Vein endothelial cell (primary cell): Measurements from ENCODE around the gene STOX2. TPM values are rescaled to one million over a fixed set of nuclear protein-coding genes. Genes with fewer than 3 reads are reported as not detected.

ENCODE experiments used
- total RNA-seq: library from RNA; depleted of rRNA; stranded (reverse); fragments of >200 nt; gene quantifications from 2 replicates; pipeline ENCODE4 v1.2.3, GENCODE V29; 2012

The STOX2 gene, protein sequence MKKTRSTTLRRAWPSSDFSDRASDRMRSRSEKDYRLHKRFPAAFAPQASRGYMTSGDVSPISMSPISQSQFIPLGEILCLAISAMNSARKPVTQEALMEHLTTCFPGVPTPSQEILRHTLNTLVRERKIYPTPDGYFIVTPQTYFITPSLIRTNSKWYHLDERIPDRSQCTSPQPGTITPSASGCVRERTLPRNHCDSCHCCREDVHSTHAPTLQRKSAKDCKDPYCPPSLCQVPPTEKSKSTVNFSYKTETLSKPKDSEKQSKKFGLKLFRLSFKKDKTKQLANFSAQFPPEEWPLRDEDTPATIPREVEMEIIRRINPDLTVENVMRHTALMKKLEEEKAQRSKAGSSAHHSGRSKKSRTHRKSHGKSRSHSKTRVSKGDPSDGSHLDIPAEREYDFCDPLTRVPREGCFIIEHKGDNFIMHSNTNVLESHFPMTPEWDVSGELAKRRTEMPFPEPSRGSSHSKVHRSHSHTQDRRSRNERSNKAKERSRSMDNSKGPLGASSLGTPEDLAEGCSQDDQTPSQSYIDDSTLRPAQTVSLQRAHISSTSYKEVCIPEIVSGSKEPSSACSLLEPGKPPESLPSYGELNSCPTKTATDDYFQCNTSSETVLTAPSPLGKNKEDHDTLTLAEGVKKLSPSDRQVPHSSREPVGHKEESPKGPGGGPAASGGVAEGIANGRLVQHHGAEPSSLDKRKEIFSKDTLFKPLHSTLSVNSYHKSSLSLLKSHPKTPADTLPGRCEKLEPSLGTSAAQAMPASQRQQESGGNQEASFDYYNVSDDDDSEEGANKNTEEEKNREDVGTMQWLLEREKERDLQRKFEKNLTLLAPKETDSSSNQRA (N-terminal part only)
- total RNA-seq, result 0.98 and 1.3 TPM in 2 replicates

DNA sequence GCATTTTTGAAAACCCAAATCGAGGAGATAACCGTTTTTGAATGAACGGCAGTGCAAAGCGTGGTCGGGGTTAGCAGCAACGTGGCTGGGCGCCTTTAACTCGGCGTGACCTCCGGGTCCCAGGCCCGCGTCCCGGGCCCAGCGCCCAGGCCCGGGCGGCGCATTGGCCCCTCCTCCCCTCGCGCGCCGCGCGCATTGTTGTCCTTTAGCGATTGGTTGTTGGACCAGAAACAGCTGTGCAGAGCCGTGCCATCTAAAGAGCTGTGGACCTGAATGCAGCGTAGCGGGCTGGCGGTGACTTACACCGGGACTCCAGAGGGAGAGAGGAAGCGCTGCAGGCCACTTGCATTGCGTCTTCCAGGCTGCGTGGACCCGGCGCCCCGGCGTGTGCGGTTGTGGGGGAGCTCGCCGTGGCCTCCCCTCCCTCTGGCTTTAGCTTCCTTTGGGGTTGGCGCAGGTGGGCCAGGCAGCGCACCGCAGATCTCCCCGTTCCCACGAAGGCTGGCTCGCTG, at the start of gene STOX2:
Gene STOX2, plus strand, starts transcription at position 227 of the 512 bp plus-strand sequence. CDS start 1,484 bp downstream, outside the sequence.

Other genes starting within 250 kb of the STOX2 start
- 13.7 and 19.2 TPM in 2 replicates for gene RWDD4, start 246.1 kb upstream of the STOX2 start, total RNA-seq
- 40.0 and 43.8 TPM in 2 replicates for gene TRAPPC11, start 246.0 kb upstream of the STOX2 start, total RNA-seq